OCI-LY1 (cell line): ENCODE measurements around the gene ZNF524.

ENCODE experiments used
- H2AFZ ChIP-seq: fragments of 200-600 bp; sonication (generic), shearing (Covaris generic); 2 replicates; pipeline ENCODE4 v1.6.0; 2014; ENCODE audit warnings: antibody characterized with exemption, mild to moderate bottlenecking, low read length
- H3F3A ChIP-seq: fragments of 200-600 bp; sonication (generic), shearing (Covaris generic); 2 replicates; pipeline ENCODE4 v1.6.0; 2014; ENCODE audit warnings: mild to moderate bottlenecking, antibody characterized with exemption, low read length, moderate library complexity; ENCODE audit not compliant: insufficient read depth
- H3K27ac ChIP-seq: fragments of 200-600 bp; sonication (generic); 2 replicates; pipeline ENCODE4 v1.5.1; 2014; ENCODE audit warnings: low read length, mixed run types, mild to moderate bottlenecking, low read depth; ENCODE audit not compliant: poor library complexity, severe bottlenecking
- H3K27me3 ChIP-seq: fragments of 200-600 bp; sonication (generic); 2 replicates; pipeline ENCODE4 v1.6.0; 2014; ENCODE audit warnings: antibody characterized with exemption, mild to moderate bottlenecking, low read length, moderate library complexity; ENCODE audit not compliant: insufficient read depth
- H3K36me3 ChIP-seq: fragments of 200-600 bp; sonication (generic); 2 replicates; pipeline ENCODE4 v1.6.1; 2014; ENCODE audit warnings: mild to moderate bottlenecking, antibody characterized with exemption, low read length, moderate library complexity, mixed read lengths; ENCODE audit not compliant: insufficient read depth
- H3K4me1 ChIP-seq: fragments of 200-600 bp; sonication (generic); 2 replicates; pipeline ENCODE4 v1.5.1; 2014; ENCODE audit warnings: mild to moderate bottlenecking, low read length, moderate library complexity; ENCODE audit not compliant: insufficient read depth, severe bottlenecking
- H3K4me2 ChIP-seq: fragments of 200-600 bp; sonication (generic), shearing (Covaris generic); 2 replicates; pipeline ENCODE4 v1.6.1; 2014; ENCODE audit warnings: low read length
- H3K4me3 ChIP-seq: fragments of 200-600 bp; sonication (generic); 2 replicates; pipeline ENCODE4 v1.5.1; 2014; ENCODE audit warnings: low read length, low read depth, mild to moderate bottlenecking, mixed read lengths; ENCODE audit not compliant: poor library complexity, severe bottlenecking
- H3K79me2 ChIP-seq: fragments of 200-600 bp; shearing (Covaris generic); 2 replicates; pipeline ENCODE4 v1.6.1; 2016; ENCODE audit warnings: mixed run types, low read length, mixed read lengths; ENCODE audit not compliant: insufficient read depth
- H3K9ac ChIP-seq: fragments of 200-600 bp; sonication (generic), shearing (Covaris generic); 2 replicates; pipeline ENCODE4 v1.6.1; 2014; ENCODE audit warnings: mild to moderate bottlenecking, low read length, mixed read lengths
- H3K9me2 ChIP-seq: fragments of 200-600 bp; sonication (generic), shearing (Covaris generic); 2 replicates; pipeline ENCODE4 v1.6.1; 2014; ENCODE audit warnings: low read depth, mild to moderate bottlenecking, low read length, mixed read lengths
- H3K9me3 ChIP-seq: fragments of 200-600 bp; shearing (Covaris generic); 2 replicates; pipeline ENCODE4 v1.6.1; 2014; ENCODE audit warnings: low read length, mixed read lengths
- H4K20me1 ChIP-seq: fragments of 200-600 bp; sonication (generic), shearing (Covaris generic); 2 replicates; pipeline ENCODE4 v1.6.0; 2016; ENCODE audit warnings: mild to moderate bottlenecking, low read length; ENCODE audit not compliant: insufficient read depth
- EZH2 ChIP-seq: fragments of 200-600 bp; sonication (generic), shearing (Covaris generic); IDR thresholded peaks from 2 replicates; pipeline ENCODE4 v1.8.0; 2017; ENCODE audit warnings: borderline replicate concordance, mixed run types, mild to moderate bottlenecking, antibody characterized with exemption, low read length, moderate library complexity, mixed read lengths
- TF ChIP-seq, protein P1 (sequence below): fragments of 200-600 bp; sonication (generic), shearing (Covaris generic); IDR thresholded peaks from 2 replicates; pipeline ENCODE4 v1.5.1; 2017; ENCODE audit warnings: mild to moderate bottlenecking, antibody characterized with exemption, low read length, moderate library complexity, mixed read lengths

The ZNF524 gene

GRCh38 chr19:55640043-55640576, 40.0 kb downstream of the ZNF524 start:
- H3K4me2 ChIP-seq: peak overlapping the region; percentile 87
- no peaks in the 10 kb centered on the region for H4K20me1 ChIP-seq
- no peaks in the 10 kb centered on the region for H3K27me3 ChIP-seq
- H3K9me2 ChIP-seq: no peaks in the 10 kb centered on the region
- H2AFZ ChIP-seq: no peak overlapping the region
- H3K27ac ChIP-seq: peak overlapping the region; percentile 94
- H3K36me3 ChIP-seq: peaks cover 17% of the 10 kb centered on the region
- H3K79me2 ChIP-seq: peaks cover 24% of the 10 kb centered on the region
- H3F3A ChIP-seq: no peaks in the 10 kb centered on the region
- TF ChIP-seq, protein P1, sequence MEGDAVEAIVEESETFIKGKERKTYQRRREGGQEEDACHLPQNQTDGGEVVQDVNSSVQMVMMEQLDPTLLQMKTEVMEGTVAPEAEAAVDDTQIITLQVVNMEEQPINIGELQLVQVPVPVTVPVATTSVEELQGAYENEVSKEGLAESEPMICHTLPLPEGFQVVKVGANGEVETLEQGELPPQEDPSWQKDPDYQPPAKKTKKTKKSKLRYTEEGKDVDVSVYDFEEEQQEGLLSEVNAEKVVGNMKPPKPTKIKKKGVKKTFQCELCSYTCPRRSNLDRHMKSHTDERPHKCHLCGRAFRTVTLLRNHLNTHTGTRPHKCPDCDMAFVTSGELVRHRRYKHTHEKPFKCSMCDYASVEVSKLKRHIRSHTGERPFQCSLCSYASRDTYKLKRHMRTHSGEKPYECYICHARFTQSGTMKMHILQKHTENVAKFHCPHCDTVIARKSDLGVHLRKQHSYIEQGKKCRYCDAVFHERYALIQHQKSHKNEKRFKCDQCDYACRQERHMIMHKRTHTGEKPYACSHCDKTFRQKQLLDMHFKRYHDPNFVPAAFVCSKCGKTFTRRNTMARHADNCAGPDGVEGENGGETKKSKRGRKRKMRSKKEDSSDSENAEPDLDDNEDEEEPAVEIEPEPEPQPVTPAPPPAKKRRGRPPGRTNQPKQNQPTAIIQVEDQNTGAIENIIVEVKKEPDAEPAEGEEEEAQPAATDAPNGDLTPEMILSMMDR: peak; percentile 70
- no peak for TF ChIP-seq EZH2
- H3K4me1 ChIP-seq: peaks cover 59% of the 10 kb centered on the region
- peak overlapping the region; percentile 96 for H3K9ac ChIP-seq
- peak overlapping the region; percentile 89 for H3K4me3 ChIP-seq
- no peaks in the 10 kb centered on the region for H3K9me3 ChIP-seq

DNA sequence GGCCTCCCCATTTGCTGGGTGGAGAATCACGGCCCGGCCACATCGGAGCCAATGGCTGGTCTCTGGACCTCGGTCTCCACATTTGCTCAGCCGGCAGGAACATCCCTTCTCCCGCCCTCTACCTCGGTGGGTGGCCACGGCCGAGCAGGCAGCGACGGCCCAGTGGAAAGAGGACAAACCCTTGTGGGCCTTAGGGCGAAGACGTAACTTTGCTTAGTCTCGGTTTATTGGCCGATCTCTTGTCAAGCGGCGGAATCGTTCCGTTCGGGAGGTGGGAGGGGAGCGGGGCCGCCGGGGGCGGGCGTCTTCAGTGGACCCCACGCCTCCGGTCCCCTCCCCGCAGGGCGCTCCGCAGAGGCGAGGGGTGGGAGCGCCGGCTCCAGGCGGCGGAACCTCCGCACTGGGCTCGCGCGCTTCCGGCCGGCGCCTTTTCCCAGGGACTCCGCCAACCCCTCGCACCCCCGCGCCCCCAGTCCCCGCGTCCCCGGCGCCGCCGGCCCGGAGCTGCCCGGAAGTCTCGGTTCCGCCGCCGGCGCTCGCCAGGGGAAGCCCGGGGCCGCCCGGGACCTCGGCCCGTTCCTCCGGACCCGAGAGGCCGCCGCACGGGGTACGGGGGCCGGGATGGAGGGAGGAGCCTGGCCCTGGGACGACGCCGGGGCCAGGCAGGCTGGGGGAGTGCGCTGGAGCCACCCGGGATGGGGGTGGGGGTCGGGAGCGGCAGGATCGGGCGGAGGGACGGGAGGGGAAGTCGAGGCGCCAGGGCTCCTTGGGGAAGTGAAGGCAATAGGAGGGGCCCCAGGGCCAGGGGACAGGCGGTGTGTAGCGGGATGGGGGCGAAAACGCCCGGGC, 40.7 kb downstream of the ZNF524 start, which contains the start of gene ZNF580:
Gene ZNF580 (plus strand): TSS at position 426 of the 849 bp plus-strand sequence. CDS start 1,507 bp downstream, outside the sequence.
- Histone ChIP-seq H4K20me1 (no peaks in the 10 kb centered on the region), H2AFZ (no peak within 1 kb of the TSS)

GRCh38 chr19:55641426-55642152, 41.5 kb downstream of the ZNF524 start:
- H3K9me3 ChIP-seq: no peaks in the 10 kb centered on the region
- no peaks in the 10 kb centered on the region for H4K20me1 ChIP-seq
- H3K9me2 ChIP-seq: no peaks in the 10 kb centered on the region
- no peaks in the 10 kb centered on the region for H3K27me3 ChIP-seq
- H3K9ac ChIP-seq: peak overlapping the region; percentile 96
- H3K79me2 ChIP-seq: peaks cover 10% of the 10 kb centered on the region
- TF ChIP-seq, protein P1: no peak
- TF ChIP-seq EZH2: no peak
- 0 out of 2 replicates have a peak, but pooled peaks cover 3% of the 10 kb centered on the region for H3F3A ChIP-seq
- no peak overlapping the region for H2AFZ ChIP-seq
- peaks cover 54% of the 10 kb centered on the region for H3K4me1 ChIP-seq
- H3K36me3 ChIP-seq: peaks cover 26% of the 10 kb centered on the region
- H3K4me2 ChIP-seq: peak overlapping the region; percentile 87
- peak overlapping the region; percentile 89 for H3K4me3 ChIP-seq
- peak overlapping the region; percentile 94 for H3K27ac ChIP-seq

More for the DNA sequence above, 40.7 kb downstream of the ZNF524 start, which contains the start of gene ZNF580:
- H3F3A ChIP-seq: 0 out of 2 replicates have a peak, but pooled peaks cover 3% of the 10 kb centered on the region
- H3K9me3 ChIP-seq: no peaks in the 10 kb centered on the region
- peaks cover 60% of the 10 kb centered on the region for H3K4me1 ChIP-seq
- H3K27me3 ChIP-seq: no peaks in the 10 kb centered on the region
- peak within 1 kb of the TSS; percentile 96 for H3K9ac ChIP-seq
- no peaks in the 10 kb centered on the region for H3K9me2 ChIP-seq
- H3K4me2 ChIP-seq: peak within 1 kb of the TSS; percentile 87
- H3K4me3 ChIP-seq: peak within 1 kb of the TSS; percentile 89
- peak within 1 kb of the TSS; percentile 94 for H3K27ac ChIP-seq
- H3K36me3 ChIP-seq: peaks cover 24% of the 10 kb centered on the region
- no peak for TF ChIP-seq EZH2
- H3K79me2 ChIP-seq: peaks cover 17% of the 10 kb centered on the region
